Measurements from ENCODE around the gene SUN5.
"Not testable (repeated sequence)": the region's sequence is repeated elsewhere in the genome, so short reads cannot be mapped to it uniquely, and the experiment has no call there.

SUN5 gene, protein sequence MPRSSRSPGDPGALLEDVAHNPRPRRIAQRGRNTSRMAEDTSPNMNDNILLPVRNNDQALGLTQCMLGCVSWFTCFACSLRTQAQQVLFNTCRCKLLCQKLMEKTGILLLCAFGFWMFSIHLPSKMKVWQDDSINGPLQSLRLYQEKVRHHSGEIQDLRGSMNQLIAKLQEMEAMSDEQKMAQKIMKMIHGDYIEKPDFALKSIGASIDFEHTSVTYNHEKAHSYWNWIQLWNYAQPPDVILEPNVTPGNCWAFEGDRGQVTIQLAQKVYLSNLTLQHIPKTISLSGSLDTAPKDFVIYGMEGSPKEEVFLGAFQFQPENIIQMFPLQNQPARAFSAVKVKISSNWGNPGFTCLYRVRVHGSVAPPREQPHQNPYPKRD

DNA sequence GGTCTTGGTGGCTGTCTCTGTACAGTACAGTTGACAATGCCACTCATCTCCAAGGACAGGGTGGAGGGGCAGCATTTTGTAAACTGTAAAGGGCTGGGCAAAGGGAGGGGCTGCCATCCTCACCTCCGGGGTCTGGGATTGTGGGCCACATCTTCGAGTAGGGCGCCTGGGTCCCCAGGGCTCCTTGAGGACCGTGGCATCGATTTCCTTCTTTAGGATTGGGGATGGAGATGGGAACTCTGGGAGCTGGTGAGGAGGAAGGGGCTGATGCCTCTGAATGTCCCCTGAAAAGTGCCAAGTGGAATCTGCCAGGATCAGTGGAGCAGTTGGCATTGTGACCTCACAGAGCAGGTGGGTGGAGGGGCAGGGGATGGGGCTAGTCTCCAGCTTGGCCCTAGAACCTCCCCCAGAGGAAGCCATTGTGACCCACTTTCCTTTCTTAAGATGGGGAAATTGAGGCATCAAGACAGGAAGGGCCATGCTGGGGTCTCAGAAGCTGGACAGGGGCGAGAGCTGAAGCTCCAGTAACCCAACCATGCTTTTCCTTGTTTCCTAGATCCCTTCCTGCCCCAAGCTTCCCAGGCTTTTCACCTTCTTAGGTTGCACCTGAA lies at the start of gene SUN5:
SUN5 (minus strand) TSS at position 293 of the 611 bp plus-strand sequence; CDS start at position 200, 93 bp downstream.
- Mint-ChIP-seq H3K36me3 (peaks cover 3% of the 10 kb centered on the region), H3K9me3 (ENCODE audit: low read depth) (peaks cover 3% of the 10 kb centered on the region), H3K4me1 (ENCODE audit: low read depth) (peaks cover 26% of the 10 kb centered on the region), H3K27ac (no peak within 1 kb of the TSS), H3K4me3 (no peak within 1 kb of the TSS), H3K27me3 (no peaks in the 10 kb centered on the region)

DNA sequence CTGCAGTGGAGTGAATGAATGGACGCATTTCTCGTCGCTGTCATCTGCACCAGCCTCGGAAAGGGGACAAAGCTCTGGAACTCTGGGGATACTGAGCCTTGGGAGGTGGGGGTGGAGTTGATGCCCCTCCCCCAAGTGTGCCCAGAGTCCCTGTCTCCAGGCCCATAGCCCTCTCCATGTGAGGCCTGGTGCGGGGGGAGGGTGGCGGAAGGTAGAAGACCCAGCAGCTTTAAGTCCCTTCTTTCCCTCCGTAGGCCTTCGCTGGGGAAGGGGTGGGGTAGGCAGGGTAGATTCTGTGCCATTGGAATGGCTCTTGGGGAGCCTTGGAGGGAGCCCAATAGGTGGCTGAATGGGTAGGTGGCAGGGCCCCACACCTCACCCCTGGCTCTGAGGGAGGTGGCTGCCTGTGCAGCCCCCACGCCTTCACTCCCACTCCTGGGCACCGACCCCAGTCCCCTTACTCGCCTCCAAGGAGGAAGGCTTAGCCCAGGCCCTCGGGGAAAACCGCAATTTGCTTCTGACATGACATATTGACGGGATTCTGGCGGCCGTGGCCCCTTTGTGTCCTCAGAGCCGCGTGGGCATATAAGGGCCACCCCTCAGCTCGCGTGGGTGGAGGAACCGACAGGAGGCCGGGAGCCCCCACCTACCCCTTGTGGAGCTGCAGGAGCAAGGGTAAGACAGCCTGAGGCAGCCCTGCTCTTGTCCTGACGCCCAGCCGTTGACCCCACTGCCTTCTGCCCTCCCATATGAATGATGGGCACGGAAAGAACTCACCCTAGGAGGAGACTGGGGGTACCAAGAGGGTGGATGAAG lies 49.3 kb upstream of the SUN5 start, which contains the start of gene BPIFB3:
BPIFB3 (plus strand) TSS at position 613 of the 816 bp plus-strand sequence. CDS start 1,533 bp downstream, outside the sequence.
- Mint-ChIP-seq H3K36me3 (no peaks in the 10 kb centered on the region), H3K27me3 (no peaks in the 10 kb centered on the region), H3K4me3 (no peak within 1 kb of the TSS), H3K27ac (no peak within 1 kb of the TSS), H3K4me1 (ENCODE audit: low read depth) (no peaks in the 10 kb centered on the region), H3K9me3 (ENCODE audit: low read depth) (no peaks in the 10 kb centered on the region)

DNA sequence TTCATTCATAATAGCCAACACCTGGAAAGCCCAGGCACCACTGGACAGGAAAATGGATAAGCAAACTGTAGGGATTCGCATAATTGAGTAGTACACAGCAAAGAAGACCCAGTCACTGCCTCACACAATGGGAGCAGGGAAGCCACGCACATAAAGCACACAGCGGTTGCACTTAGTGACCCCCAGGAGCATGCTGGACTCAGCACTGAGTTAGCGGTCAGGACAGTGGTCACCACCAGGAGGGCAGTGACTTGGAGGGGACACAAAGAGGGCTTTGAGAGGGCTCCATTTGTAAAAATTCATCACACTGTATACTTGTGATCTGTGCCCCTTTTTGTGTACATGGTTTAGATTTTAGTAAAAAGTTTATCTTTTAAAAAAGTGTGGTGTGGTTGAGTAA lies 47.1 kb upstream of the SUN5 start:
- Mint-ChIP-seq H3K27ac (no peak overlapping the region), H3K4me3 (no peak overlapping the region), H3K9me3 (ENCODE audit: low read depth) (peaks cover 3% of the 10 kb centered on the region)

DNA sequence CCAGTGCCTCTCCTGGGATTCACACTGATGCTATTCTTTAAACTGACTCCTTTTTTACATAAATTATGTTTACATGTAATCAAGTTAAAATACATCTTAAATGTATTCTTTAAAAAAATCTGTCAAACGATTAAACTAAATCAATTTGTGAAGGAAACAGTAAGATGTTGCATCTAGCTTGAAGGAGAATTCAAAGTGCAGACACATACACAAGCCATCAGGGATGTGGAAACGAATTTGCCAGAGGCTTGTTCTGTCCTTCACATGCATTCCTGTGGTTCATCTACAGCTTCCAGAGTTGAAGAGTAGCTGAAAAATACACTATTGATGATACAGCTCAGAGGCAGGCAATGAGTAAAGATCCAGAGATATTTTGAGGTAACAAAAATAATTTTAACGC lies 42.2 kb upstream of the SUN5 start:
- Mint-ChIP-seq H3K9me3 (ENCODE audit: low read depth) (peaks cover 14% of the 10 kb centered on the region), H3K27me3 (no peaks in the 10 kb centered on the region), H3K4me1 (ENCODE audit: low read depth) (no peaks in the 10 kb centered on the region), H3K4me3 (no peak overlapping the region), H3K27ac (no peak overlapping the region), H3K36me3 (peaks cover 4% of the 10 kb centered on the region)

More for the DNA sequence above, 47.1 kb upstream of the SUN5 start:
- Mint-ChIP-seq H3K27me3 (no peaks in the 10 kb centered on the region), H3K36me3 (no peaks in the 10 kb centered on the region), H3K4me1 (ENCODE audit: low read depth) (no peaks in the 10 kb centered on the region)

DNA sequence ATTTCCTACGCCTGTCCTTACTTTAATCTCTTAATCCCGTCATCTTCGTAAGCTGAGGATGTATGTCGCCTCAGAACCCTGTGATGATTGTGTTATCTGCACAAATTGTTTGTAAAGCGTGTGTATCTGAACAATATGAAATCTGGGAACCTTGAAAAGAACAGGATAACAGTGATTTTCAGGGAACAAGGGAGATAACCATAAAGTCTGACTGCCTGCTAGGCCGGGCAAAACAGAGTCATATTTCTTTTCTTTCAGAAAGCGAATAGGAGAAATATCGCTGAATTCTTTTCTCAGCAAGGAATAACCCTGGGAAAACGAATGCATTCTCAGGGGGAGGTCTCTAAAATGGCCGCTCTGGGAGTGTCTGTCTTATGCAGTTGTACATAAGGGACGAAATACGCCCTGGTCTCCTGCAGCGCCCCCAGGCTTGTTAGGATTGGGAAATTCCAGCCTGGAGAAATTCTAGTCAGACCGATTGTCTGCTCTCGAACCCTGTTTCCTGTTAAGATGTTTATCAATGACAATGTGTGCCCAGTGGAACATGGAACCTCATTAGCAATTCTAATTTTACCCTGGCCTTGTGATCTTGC lies 41.0 kb upstream of the SUN5 start:
- peaks cover 14% of the 10 kb centered on the region for H3K9me3 Mint-ChIP-seq (ENCODE audit: low read depth)
- H3K27ac Mint-ChIP-seq; H3K4me1 Mint-ChIP-seq (ENCODE audit: low read depth); H3K4me3 Mint-ChIP-seq; H3K27me3 Mint-ChIP-seq; H3K36me3 Mint-ChIP-seq: not testable (repeated sequence)

DNA sequence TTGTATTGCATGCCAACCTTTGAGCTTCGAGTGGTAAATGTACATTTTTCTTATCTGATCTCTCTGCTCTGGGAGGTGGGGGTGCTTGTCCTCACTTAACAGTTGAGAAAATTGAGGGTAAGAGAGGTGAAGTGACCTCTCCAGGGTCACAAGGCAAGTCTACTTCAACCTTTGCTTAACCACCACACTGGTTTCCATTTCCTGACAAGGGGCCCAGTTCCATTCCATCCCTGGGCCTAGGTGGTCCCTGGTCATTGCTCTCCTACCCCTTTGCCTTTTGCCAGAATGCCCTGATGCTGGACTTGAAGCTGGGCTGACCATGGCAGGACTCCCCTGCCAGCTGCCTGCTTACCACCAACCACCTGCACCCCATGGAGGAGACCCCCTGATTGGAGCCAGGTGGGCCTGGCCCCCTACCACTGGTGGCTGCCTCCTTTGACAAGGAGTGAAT lies 39.5 kb upstream of the SUN5 start:
- no peak overlapping the region for H3K27ac Mint-ChIP-seq

DNA sequence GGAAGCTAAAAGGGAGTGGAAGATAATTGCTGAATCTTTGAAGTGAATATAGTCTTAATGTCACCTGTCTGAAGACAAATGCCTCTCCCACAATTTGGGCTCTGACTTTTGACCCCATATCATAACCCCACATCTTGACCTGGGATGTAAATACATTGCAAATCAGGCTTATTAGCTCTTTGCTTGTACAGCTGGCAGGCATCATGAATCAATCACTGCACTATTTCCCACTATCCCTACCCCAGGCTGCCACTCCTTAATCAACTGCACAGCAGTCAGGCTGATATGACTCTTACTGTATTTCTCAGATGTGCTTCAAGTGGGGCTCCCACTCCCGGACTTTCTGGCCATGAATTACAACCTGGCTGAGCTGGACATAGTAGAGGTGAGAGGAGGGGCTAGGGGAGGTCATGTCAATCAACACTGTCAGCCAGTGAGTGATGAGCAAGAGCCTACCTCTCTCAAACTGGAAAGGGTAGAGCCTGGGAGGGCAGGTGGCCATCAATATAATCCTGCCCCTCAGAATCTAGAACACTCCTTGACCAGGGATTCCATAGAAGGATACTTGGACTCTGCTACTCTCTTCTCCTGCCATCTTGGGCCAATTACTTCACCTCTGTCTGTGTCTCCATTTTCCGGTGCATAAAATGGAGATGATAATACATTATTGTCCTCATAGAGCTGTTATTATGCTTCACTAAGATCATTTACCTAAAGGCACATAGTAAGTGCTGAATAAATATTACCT lies 38.9 kb upstream of the SUN5 start:
- Mint-ChIP-seq H3K36me3 (peaks cover 4% of the 10 kb centered on the region), H3K27ac (no peak overlapping the region), H3K4me1 (ENCODE audit: low read depth) (no peaks in the 10 kb centered on the region), H3K9me3 (ENCODE audit: low read depth) (peaks cover 14% of the 10 kb centered on the region), H3K27me3 (no peaks in the 10 kb centered on the region), H3K4me3 (no peak overlapping the region)

More for the DNA sequence above, 39.5 kb upstream of the SUN5 start:
- peaks cover 4% of the 10 kb centered on the region for H3K36me3 Mint-ChIP-seq
- H3K9me3 Mint-ChIP-seq (ENCODE audit: low read depth), result peaks cover 14% of the 10 kb centered on the region
- no peak overlapping the region for H3K4me3 Mint-ChIP-seq
- H3K4me1 Mint-ChIP-seq (ENCODE audit: low read depth), result no peaks in the 10 kb centered on the region
- no peaks in the 10 kb centered on the region for H3K27me3 Mint-ChIP-seq

DNA sequence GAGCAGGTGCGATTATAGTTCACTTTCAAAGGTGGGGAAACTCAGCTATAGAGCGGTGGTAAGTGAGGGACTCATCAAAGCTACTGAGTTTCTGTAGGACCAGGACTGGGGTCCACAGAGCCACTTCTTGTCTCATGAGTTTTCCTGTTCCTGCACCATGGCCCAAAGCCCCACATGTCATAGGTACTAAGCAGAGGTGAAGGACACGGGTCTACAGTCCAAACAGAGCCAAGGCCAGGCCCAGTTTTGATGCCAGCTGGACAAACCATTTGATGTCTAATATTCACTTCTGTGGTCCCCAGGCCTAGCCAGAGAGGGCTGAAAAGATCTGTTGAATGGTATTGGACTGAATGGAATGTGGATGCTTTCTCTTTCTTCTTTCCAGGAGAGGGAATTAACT lies 38.2 kb upstream of the SUN5 start:
- H3K27ac Mint-ChIP-seq, result no peak overlapping the region
- peaks cover 4% of the 10 kb centered on the region for H3K36me3 Mint-ChIP-seq

DNA sequence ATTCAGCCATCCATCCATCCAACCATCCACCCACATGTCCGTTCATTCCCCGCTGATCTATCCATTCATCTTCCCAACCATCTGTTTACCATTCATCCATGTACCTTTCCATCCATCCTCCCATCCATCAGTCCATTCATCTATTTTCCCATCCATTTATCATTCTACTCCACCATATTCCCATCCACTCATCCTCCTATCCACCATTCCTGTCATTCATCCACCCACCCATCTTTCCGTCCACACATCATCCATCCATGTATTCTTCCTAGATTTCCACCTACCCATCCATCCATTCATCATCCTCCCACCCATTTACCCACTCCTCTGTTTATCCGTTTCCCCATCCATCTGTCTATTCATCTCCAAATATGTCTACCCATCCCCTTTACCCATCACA lies 34.0 kb upstream of the SUN5 start:
- peaks cover 2% of the 10 kb centered on the region for H3K9me3 Mint-ChIP-seq (ENCODE audit: low read depth)
- no peaks in the 10 kb centered on the region for H3K4me1 Mint-ChIP-seq (ENCODE audit: low read depth)
- no peak overlapping the region for H3K4me3 Mint-ChIP-seq
- H3K27ac Mint-ChIP-seq, result no peak overlapping the region
- no peaks in the 10 kb centered on the region for H3K27me3 Mint-ChIP-seq
- no peaks in the 10 kb centered on the region for H3K36me3 Mint-ChIP-seq

More for the DNA sequence above, 38.2 kb upstream of the SUN5 start:
- Mint-ChIP-seq H3K27me3 (no peaks in the 10 kb centered on the region), H3K9me3 (ENCODE audit: low read depth) (peaks cover 14% of the 10 kb centered on the region), H3K4me3 (no peak overlapping the region), H3K4me1 (ENCODE audit: low read depth) (no peaks in the 10 kb centered on the region)

DNA sequence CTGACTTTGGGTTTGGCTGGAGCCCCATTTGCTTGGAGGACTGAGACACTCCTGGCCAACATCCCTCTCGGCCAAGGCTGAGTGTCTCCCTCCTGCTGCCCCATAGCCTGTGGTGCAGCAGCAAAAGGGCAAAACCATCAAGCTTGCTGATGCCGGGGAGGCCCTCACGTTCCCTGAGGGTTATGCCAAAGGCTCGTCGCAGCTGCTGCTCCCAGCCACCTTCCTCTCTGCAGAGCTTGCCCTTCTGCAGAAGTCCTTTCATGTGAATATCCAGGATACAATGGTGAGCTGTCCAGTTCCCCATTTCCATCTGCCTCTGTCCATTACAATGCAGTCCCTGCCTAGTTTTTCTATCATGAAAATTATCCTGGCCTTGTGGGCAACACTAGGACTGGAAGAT lies 33.2 kb upstream of the SUN5 start:
- H3K4me3 Mint-ChIP-seq, result no peak overlapping the region
- H3K27me3 Mint-ChIP-seq, result no peaks in the 10 kb centered on the region

DNA sequence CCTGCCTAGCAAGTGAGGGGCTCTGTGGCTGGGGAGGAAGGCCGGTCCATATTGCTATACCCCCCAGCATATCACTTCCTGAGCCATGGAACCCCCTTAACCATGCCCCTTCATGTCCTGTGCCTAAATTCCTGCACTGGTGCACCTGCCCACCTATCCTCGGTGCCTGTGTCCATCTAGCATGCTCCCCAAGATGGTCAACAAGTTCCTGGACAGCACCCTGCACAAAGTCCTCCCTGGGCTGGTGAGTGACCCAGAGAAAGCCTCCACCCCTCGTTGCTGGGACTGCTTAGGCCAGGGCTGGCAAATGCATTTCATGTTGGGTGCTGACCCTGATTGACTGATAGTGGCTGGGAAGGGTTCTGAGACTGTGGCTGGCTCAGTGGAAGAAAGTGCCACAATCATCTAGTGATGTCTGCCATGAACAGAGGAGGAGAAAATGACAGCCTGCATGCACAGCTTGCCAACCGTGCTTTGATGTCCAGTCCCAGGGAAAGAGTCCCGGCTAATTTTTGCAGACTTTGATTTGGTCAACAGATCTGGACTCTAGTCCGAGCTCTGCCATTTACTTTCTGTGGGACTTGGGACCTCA lies 30.8 kb upstream of the SUN5 start:
- no peak overlapping the region for H3K27ac Mint-ChIP-seq
- no peak overlapping the region for H3K4me3 Mint-ChIP-seq
- H3K4me1 Mint-ChIP-seq (ENCODE audit: low read depth), result no peaks in the 10 kb centered on the region

More for the DNA sequence above, 33.2 kb upstream of the SUN5 start:
- no peak overlapping the region for H3K27ac Mint-ChIP-seq
- peaks cover 5% of the 10 kb centered on the region for H3K9me3 Mint-ChIP-seq (ENCODE audit: low read depth)
- no peaks in the 10 kb centered on the region for H3K36me3 Mint-ChIP-seq
- no peaks in the 10 kb centered on the region for H3K4me1 Mint-ChIP-seq (ENCODE audit: low read depth)

DNA sequence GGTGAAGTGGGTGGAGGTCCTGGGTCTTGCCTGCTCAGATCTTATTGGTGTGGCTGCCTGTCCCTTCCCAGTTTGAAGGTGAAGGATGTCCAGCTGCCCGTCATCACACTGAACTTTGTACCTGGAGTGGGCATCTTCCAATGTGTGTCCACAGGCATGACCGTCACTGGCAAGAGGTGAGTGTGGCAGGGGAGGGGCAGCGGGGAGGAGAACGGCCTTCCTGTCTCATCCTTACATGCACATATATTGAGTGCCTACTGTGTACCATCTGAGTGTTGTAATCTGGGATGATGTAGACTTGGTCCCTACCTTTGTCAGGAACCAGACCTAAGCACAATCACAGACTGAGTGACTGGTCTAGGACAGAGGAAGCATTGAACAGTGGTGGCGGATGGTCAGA lies 29.9 kb upstream of the SUN5 start:
- peaks cover 5% of the 10 kb centered on the region for H3K9me3 Mint-ChIP-seq (ENCODE audit: low read depth)
- H3K27me3 Mint-ChIP-seq, result no peaks in the 10 kb centered on the region
- H3K36me3 Mint-ChIP-seq, result no peaks in the 10 kb centered on the region
- no peak overlapping the region for H3K4me3 Mint-ChIP-seq
- no peaks in the 10 kb centered on the region for H3K4me1 Mint-ChIP-seq (ENCODE audit: low read depth)
- H3K27ac Mint-ChIP-seq, result no peak overlapping the region

More for the DNA sequence above, 30.8 kb upstream of the SUN5 start:
- H3K36me3 Mint-ChIP-seq, result no peaks in the 10 kb centered on the region
- peaks cover 5% of the 10 kb centered on the region for H3K9me3 Mint-ChIP-seq (ENCODE audit: low read depth)
- H3K27me3 Mint-ChIP-seq, result no peaks in the 10 kb centered on the region

DNA sequence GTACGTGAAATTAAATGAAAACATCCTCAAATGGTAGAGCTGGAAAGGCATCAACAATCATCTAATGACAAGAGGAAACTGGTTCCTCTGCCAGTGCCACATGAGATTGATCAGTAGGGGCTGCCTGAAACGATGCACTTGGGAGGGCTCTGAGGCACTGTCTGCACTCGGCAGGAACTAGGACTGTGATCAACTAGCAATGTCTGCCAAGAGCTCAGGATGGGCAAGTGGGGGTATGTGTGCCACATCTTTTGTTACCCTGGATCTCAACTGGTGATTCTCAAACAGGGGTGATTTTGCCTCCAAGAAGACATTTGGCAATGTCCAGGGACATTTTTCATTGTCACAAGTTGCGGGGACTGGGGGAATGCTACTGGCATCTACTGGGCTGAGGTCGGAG lies 29.1 kb upstream of the SUN5 start:
- peaks cover 5% of the 10 kb centered on the region for H3K9me3 Mint-ChIP-seq (ENCODE audit: low read depth)
- H3K4me1 Mint-ChIP-seq (ENCODE audit: low read depth), result no peaks in the 10 kb centered on the region
- H3K4me3 Mint-ChIP-seq, result no peak overlapping the region
- H3K27ac Mint-ChIP-seq, result no peak overlapping the region
- no peaks in the 10 kb centered on the region for H3K36me3 Mint-ChIP-seq
- no peaks in the 10 kb centered on the region for H3K27me3 Mint-ChIP-seq

DNA sequence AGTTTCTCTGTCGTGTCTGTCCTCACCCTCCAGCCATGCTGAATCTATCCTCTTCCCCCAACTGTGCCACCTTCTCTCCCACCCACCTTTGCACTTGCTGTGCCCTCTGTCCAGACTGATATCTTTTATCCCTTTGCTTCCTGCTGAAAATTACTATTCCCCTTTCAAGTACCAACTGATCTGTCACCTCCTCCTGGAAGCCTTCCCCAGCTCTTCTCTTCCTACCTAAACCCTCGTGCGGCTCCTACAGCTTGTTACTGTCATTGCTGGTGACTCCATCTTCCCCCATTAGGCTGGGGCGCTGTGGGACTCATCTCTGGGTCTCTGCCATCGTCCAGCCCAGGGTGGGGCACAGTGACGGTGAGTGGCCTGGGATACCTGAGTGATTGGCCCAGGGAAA lies 28.3 kb upstream of the SUN5 start:
- no peaks in the 10 kb centered on the region for H3K27me3 Mint-ChIP-seq
- H3K4me3 Mint-ChIP-seq, result no peak overlapping the region
- H3K4me1 Mint-ChIP-seq (ENCODE audit: low read depth), result no peaks in the 10 kb centered on the region
- H3K36me3 Mint-ChIP-seq, result no peaks in the 10 kb centered on the region
- H3K9me3 Mint-ChIP-seq (ENCODE audit: low read depth), result peaks cover 5% of the 10 kb centered on the region
- H3K27ac Mint-ChIP-seq, result no peak overlapping the region
